GM18873 (cell line): Measurements from ENCODE around the gene ITGAX.

Experiments used
- ATAC-seq: cut with Tn5 transposase; IDR thresholded peaks from one replicate; pipeline ENCODE4 v1.9.1; 2021; ENCODE audit warnings: mild to moderate bottlenecking, moderate library complexity, moderate number of reproducible peaks; ENCODE audit not compliant: unreplicated experiment, low FRiP score

Gene ITGAX

GRCh38 chr16:31347445-31347844 lies 7.5 kb upstream of the ITGAX start:
- ATAC-seq: no peak

GRCh38 chr16:31348579-31348978 lies 6.4 kb upstream of the ITGAX start:
- no peak for ATAC-seq

- ATAC-seq: no peak
These were observed 4.5 kb upstream of the ITGAX start for GRCh38 chr16:31350275-31351005.

- no peak for ATAC-seq
These were observed 3.6 kb upstream of the ITGAX start for GRCh38 chr16:31351246-31351941.

- no peak for ATAC-seq
These were observed 3.0 kb upstream of the ITGAX start for GRCh38 chr16:31351942-31352325.

GRCh38 chr16:31352376-31353115 lies 2.4 kb upstream of the ITGAX start:
- ATAC-seq: no peak

GRCh38 chr16:31355431-31356100 lies 590 bp downstream of the ITGAX start:
- no peak for ATAC-seq

GRCh38 chr16:31356566-31357323 lies 1.8 kb downstream of the ITGAX start:
- ATAC-seq: no peak

GRCh38 chr16:31357324-31358109 lies 2.5 kb downstream of the ITGAX start:
- ATAC-seq: no peak

GRCh38 chr16:31360251-31360650 lies 5.3 kb downstream of the ITGAX start:
- no peak for ATAC-seq

- no peak for ATAC-seq
These were observed 6.5 kb downstream of the ITGAX start for GRCh38 chr16:31361201-31362110.

GRCh38 chr16:31362476-31363405 lies 7.8 kb downstream of the ITGAX start:
- ATAC-seq: no peak

- ATAC-seq: no peak
These were observed 8.7 kb downstream of the ITGAX start for GRCh38 chr16:31363721-31364120.

GRCh38 chr16:31364421-31364820 lies 9.4 kb downstream of the ITGAX start:
- ATAC-seq: no peak

GRCh38 chr16:31365131-31365865 lies 10.3 kb downstream of the ITGAX start:
- ATAC-seq: no peak

GRCh38 chr16:31367853-31368252 lies 12.9 kb downstream of the ITGAX start:
- no peak for ATAC-seq

GRCh38 chr16:31371008-31371407 lies 16.0 kb downstream of the ITGAX start:
- no peak for ATAC-seq
